ENCODE data around the gene KIAA0319L. TPM values are rescaled to one million over a fixed set of nuclear protein-coding genes. Genes with fewer than 3 reads are reported as not detected.

Gene KIAA0319L
- total and polyA plus RNA-seq, 2 experiments from 2014 or later: 27.2 to 75.1 TPM

DNA sequence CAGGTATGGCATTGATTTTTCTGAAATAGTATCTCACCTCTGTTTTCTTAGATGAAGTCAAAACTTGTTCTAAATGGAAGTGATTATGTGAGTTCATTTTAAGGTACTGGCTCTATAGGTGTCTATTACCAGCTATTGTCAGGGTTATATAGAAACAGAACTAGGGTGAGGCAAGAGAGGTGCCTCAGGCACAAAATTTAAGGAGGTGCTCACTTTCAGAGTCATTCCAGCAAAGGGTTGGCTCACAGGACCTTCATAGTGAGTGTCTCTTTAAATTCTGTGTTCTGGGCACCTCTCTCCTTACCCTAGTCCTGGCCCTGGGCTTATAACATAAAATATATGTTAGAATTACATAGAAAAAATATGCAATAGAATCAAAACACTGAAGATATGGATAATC, 49.3 kb downstream of the KIAA0319L start:
- DNase-seq (ENCODE audit: low spot score) (no peak), ATAC-seq (no peak)
- H3K4me1 ChIP-seq (ENCODE audit: insufficient read depth): no peaks in the 10 kb centered on the region
- Mint-ChIP-seq H3K36me3 (ENCODE audit: low read depth) (peaks cover 23% of the 10 kb centered on the region), H3K27ac (no peak overlapping the region), H3K9me3 (no peaks in the 10 kb centered on the region), H3K27me3 (ENCODE audit: insufficient read depth, low read depth, poor library complexity) (no peaks in the 10 kb centered on the region), H3K4me3 (no peak overlapping the region), H3K4me1 (peaks cover 5% of the 10 kb centered on the region; the same call in 2 of the 3 replicates)
- peaks cover 50% of the 10 kb centered on the region for H3K79me2 ChIP-seq (replicated peaks; ENCODE audit: insufficient read depth)
- no peak overlapping the region for H3K27ac ChIP-seq (ENCODE audit: low read depth)
- no peak overlapping the region for H3K4me3 ChIP-seq
- peaks cover 7% of the 10 kb centered on the region; the same call in 1 of the 2 replicates for H3K36me3 ChIP-seq (ENCODE audit: insufficient read depth)
- H3K9me2 ChIP-seq (ENCODE audit: insufficient read depth): no peaks in the 10 kb centered on the region
- H2AFZ ChIP-seq: no peak overlapping the region
- TF ChIP-seq POLR2AphosphoS5 (IDR thresholded peaks at IDR 0.05; ENCODE audit: low read depth): no peak
- no peak for TF ChIP-seq CREB1 (CRISPR knock-in tag; IDR thresholded peaks at IDR 0.05; ENCODE audit: low read depth)
- TF ChIP-seq NANOG (IDR thresholded peaks at IDR 0.05; ENCODE audit: borderline replicate concordance): no peak
- TF ChIP-seq JUNB (IDR thresholded peaks at IDR 0.05; ENCODE audit: unreplicated experiment): no peak
- no peak for TF ChIP-seq EZH2phosphoT487 (IDR thresholded peaks at IDR 0.05; ENCODE audit: unreplicated experiment)
- TF ChIP-seq CTCF (conservative IDR thresholded peaks at IDR 0.05; ENCODE audit: low read depth in 2 of 2): no peak
- no peak for TF ChIP-seq ZNF114 (CRISPR knock-in tag; IDR thresholded peaks at IDR 0.05)
- TF ChIP-seq, protein P1, sequence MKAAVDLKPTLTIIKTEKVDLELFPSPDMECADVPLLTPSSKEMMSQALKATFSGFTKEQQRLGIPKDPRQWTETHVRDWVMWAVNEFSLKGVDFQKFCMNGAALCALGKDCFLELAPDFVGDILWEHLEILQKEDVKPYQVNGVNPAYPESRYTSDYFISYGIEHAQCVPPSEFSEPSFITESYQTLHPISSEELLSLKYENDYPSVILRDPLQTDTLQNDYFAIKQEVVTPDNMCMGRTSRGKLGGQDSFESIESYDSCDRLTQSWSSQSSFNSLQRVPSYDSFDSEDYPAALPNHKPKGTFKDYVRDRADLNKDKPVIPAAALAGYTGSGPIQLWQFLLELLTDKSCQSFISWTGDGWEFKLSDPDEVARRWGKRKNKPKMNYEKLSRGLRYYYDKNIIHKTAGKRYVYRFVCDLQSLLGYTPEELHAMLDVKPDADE (IDR thresholded peaks at IDR 0.05): no peak
- TF ChIP-seq ZNF331 (CRISPR knock-in tag; IDR thresholded peaks at IDR 0.05; ENCODE audit: low read depth): no peak
- no peak for TF ChIP-seq EZH2 (IDR thresholded peaks at IDR 0.05; ENCODE audit: low read depth, unreplicated experiment)
- no peak for TF ChIP-seq STAT1 (IDR thresholded peaks at IDR 0.05; ENCODE audit: unreplicated experiment)
- TF ChIP-seq, protein P2, sequence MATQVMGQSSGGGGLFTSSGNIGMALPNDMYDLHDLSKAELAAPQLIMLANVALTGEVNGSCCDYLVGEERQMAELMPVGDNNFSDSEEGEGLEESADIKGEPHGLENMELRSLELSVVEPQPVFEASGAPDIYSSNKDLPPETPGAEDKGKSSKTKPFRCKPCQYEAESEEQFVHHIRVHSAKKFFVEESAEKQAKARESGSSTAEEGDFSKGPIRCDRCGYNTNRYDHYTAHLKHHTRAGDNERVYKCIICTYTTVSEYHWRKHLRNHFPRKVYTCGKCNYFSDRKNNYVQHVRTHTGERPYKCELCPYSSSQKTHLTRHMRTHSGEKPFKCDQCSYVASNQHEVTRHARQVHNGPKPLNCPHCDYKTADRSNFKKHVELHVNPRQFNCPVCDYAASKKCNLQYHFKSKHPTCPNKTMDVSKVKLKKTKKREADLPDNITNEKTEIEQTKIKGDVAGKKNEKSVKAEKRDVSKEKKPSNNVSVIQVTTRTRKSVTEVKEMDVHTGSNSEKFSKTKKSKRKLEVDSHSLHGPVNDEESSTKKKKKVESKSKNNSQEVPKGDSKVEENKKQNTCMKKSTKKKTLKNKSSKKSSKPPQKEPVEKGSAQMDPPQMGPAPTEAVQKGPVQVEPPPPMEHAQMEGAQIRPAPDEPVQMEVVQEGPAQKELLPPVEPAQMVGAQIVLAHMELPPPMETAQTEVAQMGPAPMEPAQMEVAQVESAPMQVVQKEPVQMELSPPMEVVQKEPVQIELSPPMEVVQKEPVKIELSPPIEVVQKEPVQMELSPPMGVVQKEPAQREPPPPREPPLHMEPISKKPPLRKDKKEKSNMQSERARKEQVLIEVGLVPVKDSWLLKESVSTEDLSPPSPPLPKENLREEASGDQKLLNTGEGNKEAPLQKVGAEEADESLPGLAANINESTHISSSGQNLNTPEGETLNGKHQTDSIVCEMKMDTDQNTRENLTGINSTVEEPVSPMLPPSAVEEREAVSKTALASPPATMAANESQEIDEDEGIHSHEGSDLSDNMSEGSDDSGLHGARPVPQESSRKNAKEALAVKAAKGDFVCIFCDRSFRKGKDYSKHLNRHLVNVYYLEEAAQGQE (IDR thresholded peaks at IDR 0.05; ENCODE audit: unreplicated experiment): no peak
- no peak for TF ChIP-seq ZNF462 (CRISPR knock-in tag; IDR thresholded peaks at IDR 0.05)
- peaks cover 30% of the 10 kb centered on the region for H4K20me1 ChIP-seq (replicated peaks; ENCODE audit: insufficient read depth)
- H3F3A ChIP-seq (replicated peaks; ENCODE audit: low read depth): 0 out of 2 replicates have a peak, but pooled peaks cover 2% of the 10 kb centered on the region
- no peak overlapping the region for H3K4me2 ChIP-seq
- no peaks in the 10 kb centered on the region for H3K27me3 ChIP-seq (ENCODE audit: insufficient read depth)

Data from GM23338 (cell line).